Glutamatergic neuron (in vitro differentiated cells): ENCODE measurements around the gene SMAD9. TPM values are rescaled to one million over a fixed set of nuclear protein-coding genes. Genes with fewer than 3 reads are reported as not detected.

Experiments
- DNase-seq: peaks from one replicate; pipeline ENCODE4 v3.0.0; 2022
- H3K27ac Mint-ChIP-seq: one replicate; pipeline ENCODE4 v1.8.0; 2020; ENCODE audit warnings: mild to moderate bottlenecking, mixed read lengths, inconsistent platforms; ENCODE audit not compliant: unreplicated experiment
- H3K27me3 Mint-ChIP-seq: one replicate; pipeline ENCODE4 v1.8.0; 2020; ENCODE audit warnings: mild to moderate bottlenecking, moderate library complexity, mixed read lengths, inconsistent platforms; ENCODE audit not compliant: unreplicated experiment
- H3K36me3 Mint-ChIP-seq: one replicate; pipeline ENCODE4 v1.8.0; 2020; ENCODE audit warnings: mild to moderate bottlenecking, mixed read lengths, inconsistent platforms; ENCODE audit not compliant: unreplicated experiment
- H3K4me1 Mint-ChIP-seq: one replicate; pipeline ENCODE4 v1.8.0; 2020; ENCODE audit warnings: mild to moderate bottlenecking, low read depth, mixed read lengths, inconsistent platforms; ENCODE audit not compliant: unreplicated experiment
- H3K4me3 Mint-ChIP-seq: one replicate; pipeline ENCODE4 v1.8.0; 2020; ENCODE audit warnings: mild to moderate bottlenecking, mixed read lengths, inconsistent platforms; ENCODE audit not compliant: unreplicated experiment
- H3K9me3 Mint-ChIP-seq: one replicate; pipeline ENCODE4 v1.8.0; 2020; ENCODE audit warnings: mild to moderate bottlenecking, moderate library complexity, mixed read lengths, inconsistent platforms; ENCODE audit not compliant: unreplicated experiment
- total RNA-seq: library from RNA; stranded (reverse); fragmentation: NEBNext Ultra II Directional; extraction: Animal tissue kit (Norgen Biotek cat#: 25700); gene quantifications from one replicate; pipeline ENCODE4 v1.2.1, GENCODE V29; 2021; ENCODE audit not compliant: unreplicated experiment
- TF ChIP-seq, protein P1 (sequence below): fragments of 200-600 bp; sonication (generic); IDR thresholded peaks from one replicate; pipeline ENCODE4 v1.5.0; 2021; ENCODE audit not compliant: partially characterized antibody, unreplicated experiment

The SMAD9 gene
- total RNA-seq, 1 donor from 2014 or later: 43.6 TPM

DNA sequence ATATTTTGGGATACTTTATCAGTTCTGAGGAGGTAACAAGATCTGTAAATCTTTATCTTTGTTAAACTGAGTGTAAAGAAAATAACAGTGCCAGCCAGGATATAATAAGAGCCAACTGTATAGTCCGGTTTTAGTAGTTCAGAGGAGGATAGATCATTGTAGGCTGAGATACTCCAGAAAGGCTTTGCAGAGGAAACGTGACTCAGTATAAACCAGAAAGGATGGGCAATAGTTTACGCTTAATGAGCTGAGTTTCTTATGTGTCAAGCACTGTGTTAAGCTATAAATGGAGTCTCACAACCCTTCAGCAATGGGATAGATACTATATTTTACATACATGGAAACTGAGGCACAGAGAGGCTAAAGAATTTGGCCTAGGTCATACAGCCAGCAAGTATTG lies 97.3 kb downstream of the SMAD9 start:
- Mint-ChIP-seq H3K27me3 (no peaks in the 10 kb centered on the region), H3K4me1 (peaks cover 16% of the 10 kb centered on the region), H3K4me3 (no peak overlapping the region), H3K27ac (no peak overlapping the region), H3K36me3 (no peaks in the 10 kb centered on the region), H3K9me3 (peaks cover 9% of the 10 kb centered on the region)
- TF ChIP-seq, protein P1, sequence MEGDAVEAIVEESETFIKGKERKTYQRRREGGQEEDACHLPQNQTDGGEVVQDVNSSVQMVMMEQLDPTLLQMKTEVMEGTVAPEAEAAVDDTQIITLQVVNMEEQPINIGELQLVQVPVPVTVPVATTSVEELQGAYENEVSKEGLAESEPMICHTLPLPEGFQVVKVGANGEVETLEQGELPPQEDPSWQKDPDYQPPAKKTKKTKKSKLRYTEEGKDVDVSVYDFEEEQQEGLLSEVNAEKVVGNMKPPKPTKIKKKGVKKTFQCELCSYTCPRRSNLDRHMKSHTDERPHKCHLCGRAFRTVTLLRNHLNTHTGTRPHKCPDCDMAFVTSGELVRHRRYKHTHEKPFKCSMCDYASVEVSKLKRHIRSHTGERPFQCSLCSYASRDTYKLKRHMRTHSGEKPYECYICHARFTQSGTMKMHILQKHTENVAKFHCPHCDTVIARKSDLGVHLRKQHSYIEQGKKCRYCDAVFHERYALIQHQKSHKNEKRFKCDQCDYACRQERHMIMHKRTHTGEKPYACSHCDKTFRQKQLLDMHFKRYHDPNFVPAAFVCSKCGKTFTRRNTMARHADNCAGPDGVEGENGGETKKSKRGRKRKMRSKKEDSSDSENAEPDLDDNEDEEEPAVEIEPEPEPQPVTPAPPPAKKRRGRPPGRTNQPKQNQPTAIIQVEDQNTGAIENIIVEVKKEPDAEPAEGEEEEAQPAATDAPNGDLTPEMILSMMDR: no peak
- no peak for DNase-seq

DNA sequence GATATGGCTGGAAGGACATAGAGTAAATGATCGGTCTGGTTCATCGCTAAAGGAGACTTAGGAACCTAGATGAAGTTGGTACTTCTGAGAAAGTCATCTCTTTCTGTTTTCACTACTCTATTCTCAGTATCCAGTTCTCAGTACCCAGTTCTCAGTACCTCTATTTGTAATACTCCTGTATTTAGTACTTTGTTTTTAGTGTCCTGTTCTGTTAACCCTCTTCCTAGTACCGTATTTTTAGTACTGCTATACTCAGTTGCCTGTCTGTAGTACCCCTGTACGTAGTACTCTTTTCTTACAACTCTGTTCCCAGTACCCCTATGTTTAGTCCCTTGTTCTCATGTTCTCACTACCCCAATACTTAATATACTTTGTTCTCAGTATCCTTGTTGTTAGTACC lies 99.8 kb downstream of the SMAD9 start:
- DNase-seq: no peak
- Mint-ChIP-seq H3K4me1 (peaks cover 17% of the 10 kb centered on the region), H3K36me3 (no peaks in the 10 kb centered on the region), H3K27me3 (no peaks in the 10 kb centered on the region), H3K9me3 (peaks cover 11% of the 10 kb centered on the region), H3K27ac (no peak overlapping the region), H3K4me3 (peak overlapping the region; percentile 91)
- TF ChIP-seq, protein P1: no peak

DNA sequence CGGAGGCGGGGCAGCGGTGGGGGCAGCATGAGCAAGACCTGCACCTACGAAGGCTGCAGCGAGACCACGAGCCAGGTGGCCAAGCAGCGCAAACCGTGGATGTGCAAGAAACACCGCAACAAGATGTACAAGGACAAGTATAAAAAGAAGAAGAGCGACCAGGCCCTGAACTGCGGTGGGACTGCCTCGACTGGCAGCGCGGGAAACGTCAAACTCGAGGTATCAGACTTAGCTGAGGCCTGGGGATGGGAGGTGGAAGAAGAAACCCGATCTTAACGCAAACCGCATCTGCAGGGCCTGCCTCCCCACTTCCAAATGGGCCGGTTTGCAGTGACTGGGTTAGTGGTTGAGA lies 100.3 kb downstream of the SMAD9 start:
- peak overlapping the region; percentile 91 for H3K4me3 Mint-ChIP-seq
- TF ChIP-seq, protein P1: no peak
- no peaks in the 10 kb centered on the region for H3K27me3 Mint-ChIP-seq

DNA sequence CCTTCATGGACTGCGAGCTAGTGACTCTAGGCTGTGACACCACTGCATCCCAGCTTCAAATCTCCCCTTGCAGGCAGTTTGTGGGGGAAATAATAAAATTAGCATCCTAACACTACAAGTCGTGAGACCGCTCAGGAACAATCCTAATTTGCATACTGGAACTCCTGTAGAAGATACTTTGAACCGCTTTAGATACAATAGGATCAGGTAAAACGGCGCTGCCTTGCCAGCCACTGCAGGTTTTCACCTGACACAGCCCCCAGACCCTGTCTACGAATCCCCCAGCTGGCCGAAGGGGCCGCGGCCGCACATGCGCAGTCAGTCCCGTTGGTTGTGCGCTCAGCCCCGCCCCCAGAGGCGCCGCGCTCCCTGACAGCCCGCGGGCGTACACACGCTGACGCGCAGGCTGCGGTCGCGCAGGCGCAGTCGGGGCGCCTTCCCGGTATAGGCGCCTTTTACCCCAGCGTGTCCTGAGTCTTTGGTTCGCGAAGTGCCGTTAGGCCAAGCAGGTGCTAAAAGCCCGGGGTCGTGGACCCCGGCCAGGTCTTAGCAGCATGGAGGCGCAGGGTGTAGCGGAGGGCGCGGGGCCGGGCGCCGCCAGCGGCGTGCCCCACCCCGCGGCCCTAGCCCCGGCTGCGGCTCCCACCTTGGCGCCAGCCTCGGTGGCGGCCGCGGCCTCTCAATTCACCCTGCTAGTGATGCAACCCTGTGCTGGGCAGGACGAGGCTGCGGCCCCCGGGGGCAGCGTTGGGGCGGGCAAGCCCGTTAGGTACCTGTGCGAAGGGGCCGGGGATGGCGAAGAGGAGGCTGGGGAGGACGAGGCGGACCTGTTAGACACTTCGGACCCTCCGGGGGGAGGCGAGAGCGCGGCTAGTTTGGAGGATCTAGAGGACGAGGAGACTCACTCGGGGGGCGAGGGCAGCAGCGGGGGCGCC lies 101.0 kb downstream of the SMAD9 start, which contains the start of gene RFXAP:
TSS of gene RFXAP (plus strand) at position 419 of the 935 bp plus-strand sequence. CDS start at position 555, 136 bp downstream.
- TF ChIP-seq, protein P1: no peak
- peak within 1 kb of the TSS; percentile 77 for H3K27ac Mint-ChIP-seq
- no peaks in the 10 kb centered on the region for H3K27me3 Mint-ChIP-seq
- peak within 1 kb of the TSS; percentile 91 for H3K4me3 Mint-ChIP-seq
- H3K4me1 Mint-ChIP-seq: peaks cover 17% of the 10 kb centered on the region
- DNase-seq: peak; percentile 96
- no peaks in the 10 kb centered on the region for H3K36me3 Mint-ChIP-seq
- H3K9me3 Mint-ChIP-seq: peaks cover 11% of the 10 kb centered on the region

More for the DNA sequence above, 100.3 kb downstream of the SMAD9 start:
- Mint-ChIP-seq H3K9me3 (peaks cover 11% of the 10 kb centered on the region), H3K4me1 (peaks cover 17% of the 10 kb centered on the region), H3K27ac (peak overlapping the region; percentile 77), H3K36me3 (no peaks in the 10 kb centered on the region)
- no peak for DNase-seq
